GM21390 (cell line): ENCODE results near the gene ADAMTS9.
"Not testable (repeated sequence)": the region's sequence is repeated elsewhere in the genome, so short reads cannot be mapped to it uniquely, and the experiment has no call there.

ENCODE experiments used
- ATAC-seq: cut with Tn5 transposase; IDR thresholded peaks from one replicate; pipeline ENCODE4 v1.9.1; 2021; ENCODE audit not compliant: unreplicated experiment

The ADAMTS9 gene

GRCh38 chr3:64548200-64548889 is 139.5 kb downstream of the ADAMTS9 start:
- no peak for ATAC-seq

- no peak for ATAC-seq
These were observed 140.9 kb downstream of the ADAMTS9 start for GRCh38 chr3:64546856-64547255.

- not testable (repeated sequence) for ATAC-seq
These were observed 142.6 kb downstream of the ADAMTS9 start for GRCh38 chr3:64545239-64545638.

GRCh38 chr3:64541803-64542202 is 146.0 kb downstream of the ADAMTS9 start:
- ATAC-seq: no peak

GRCh38 chr3:64539451-64540196 is 148.2 kb downstream of the ADAMTS9 start:
- ATAC-seq: no peak

- no peak for ATAC-seq
These were observed 151.6 kb downstream of the ADAMTS9 start for GRCh38 chr3:64536166-64536565.

- ATAC-seq: peak; percentile 93
These were observed 154.0 kb downstream of the ADAMTS9 start for GRCh38 chr3:64533617-64534317.

GRCh38 chr3:64530434-64531049 is 157.3 kb downstream of the ADAMTS9 start:
- no peak for ATAC-seq

- no peak for ATAC-seq
These were observed 164.5 kb downstream of the ADAMTS9 start for GRCh38 chr3:64523324-64523723.

- no peak for ATAC-seq
These were observed 167.5 kb downstream of the ADAMTS9 start for GRCh38 chr3:64520334-64520733.

GRCh38 chr3:64518950-64519349 is 168.8 kb downstream of the ADAMTS9 start:
- ATAC-seq: no peak

- ATAC-seq: no peak
These were observed 169.3 kb downstream of the ADAMTS9 start for GRCh38 chr3:64518496-64518895.

- ATAC-seq: no peak
These were observed 172.9 kb downstream of the ADAMTS9 start for GRCh38 chr3:64514889-64515288.

GRCh38 chr3:64509206-64509605 is 178.6 kb downstream of the ADAMTS9 start:
- ATAC-seq: no peak

GRCh38 chr3:64508140-64508539 is 179.7 kb downstream of the ADAMTS9 start:
- no peak for ATAC-seq

GRCh38 chr3:64506255-64506654 is 181.5 kb downstream of the ADAMTS9 start:
- no peak for ATAC-seq

GRCh38 chr3:64505419-64505818 is 182.4 kb downstream of the ADAMTS9 start:
- ATAC-seq: no peak

GRCh38 chr3:64502284-64502683 is 185.5 kb downstream of the ADAMTS9 start:
- ATAC-seq: no peak

- no peak for ATAC-seq
These were observed 186.4 kb downstream of the ADAMTS9 start for GRCh38 chr3:64501298-64501906.

GRCh38 chr3:64496786-64497490 is 190.9 kb downstream of the ADAMTS9 start:
- no peak for ATAC-seq
